ENCODE results near the gene TBL1X.
"Not testable (repeated sequence)": the region's sequence is repeated elsewhere in the genome, so short reads cannot be mapped to it uniquely, and the experiment has no call there.

Gene TBL1X

GRCh38 chrX:9500584-9500983, 35.7 kb downstream of the TBL1X start:
- DNase-seq: no peak

GRCh38 chrX:9501362-9501761, 36.5 kb downstream of the TBL1X start:
- no peak for DNase-seq

DNA sequence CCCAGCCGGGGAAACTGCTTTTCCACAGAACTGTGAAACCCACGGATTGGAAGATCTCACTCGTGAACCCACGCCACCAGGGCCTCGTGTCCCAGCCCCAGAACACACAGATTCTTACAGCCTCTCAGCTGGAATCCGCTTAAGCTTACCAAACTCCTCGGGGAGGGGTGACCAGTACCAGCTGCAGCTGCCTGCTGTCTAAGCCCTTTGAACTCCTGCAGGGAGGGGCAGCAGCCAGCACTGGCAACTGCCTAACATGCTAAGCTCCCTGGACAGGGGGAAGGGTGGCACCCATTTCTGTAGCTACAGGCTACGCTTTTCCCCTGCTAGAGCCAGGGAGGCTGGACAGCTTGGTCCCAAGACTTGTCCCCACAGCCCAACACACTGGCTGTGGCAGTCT, 38.4 kb downstream of the TBL1X start:
- no peak for DNase-seq

DNA sequence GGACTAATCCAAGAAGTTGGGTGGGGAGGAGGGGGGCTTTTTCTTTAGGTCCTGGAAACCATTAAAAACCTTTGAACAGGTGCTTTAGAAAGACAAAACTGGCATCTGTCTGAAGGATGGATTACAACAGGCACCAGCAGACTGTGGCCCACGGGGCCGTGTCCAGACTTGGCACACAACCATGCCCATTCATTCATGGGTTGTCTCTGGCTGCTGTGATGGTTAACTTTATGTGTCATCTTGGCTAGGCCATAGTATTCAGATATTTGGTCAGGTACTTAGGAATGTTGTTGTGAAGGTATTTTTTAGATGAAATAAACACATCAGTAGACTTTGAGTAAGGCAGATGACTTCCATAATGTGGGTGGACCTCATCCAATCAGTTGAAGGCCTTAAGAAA, 45.5 kb downstream of the TBL1X start:
- DNase-seq: no peak

DNA sequence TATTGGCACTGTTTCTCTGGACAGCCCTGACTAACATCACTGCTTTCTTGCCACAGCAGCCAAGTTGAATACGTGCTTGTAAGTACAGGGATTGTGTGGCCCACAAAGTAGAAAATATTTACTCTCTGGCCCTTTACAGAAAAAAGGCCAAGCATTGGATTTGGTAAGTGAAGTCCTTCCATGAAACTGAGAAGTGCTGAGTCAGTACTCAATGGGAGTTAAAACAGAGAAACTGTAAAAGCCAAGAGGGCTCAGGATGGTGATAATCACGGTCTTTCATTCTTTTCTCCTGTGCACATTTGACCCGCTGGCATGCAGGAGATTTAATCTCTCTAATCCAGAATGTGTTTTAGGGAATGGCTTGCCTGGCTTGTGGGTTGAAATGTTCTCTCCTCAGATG, 46.1 kb downstream of the TBL1X start:
- no peak for DNase-seq

DNA sequence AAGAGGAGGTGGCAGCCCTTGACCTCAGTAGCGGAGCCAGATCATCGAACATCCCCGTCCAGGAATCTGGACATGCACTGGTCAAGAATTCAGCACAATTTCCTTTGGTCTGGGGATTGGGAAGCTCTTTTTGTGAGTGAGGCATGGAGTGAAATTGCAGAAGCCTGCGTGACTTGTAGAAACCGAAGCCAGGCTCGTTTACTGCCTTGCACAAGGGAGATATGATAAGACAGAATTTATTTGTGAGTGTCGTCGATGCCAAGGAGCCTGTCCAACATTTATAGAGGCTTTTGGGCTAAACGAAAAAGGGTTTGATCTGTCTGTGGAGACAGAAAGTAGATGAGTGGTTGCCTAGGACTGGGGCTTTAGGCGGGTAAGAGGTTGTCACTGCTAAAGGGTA, 50.6 kb downstream of the TBL1X start:
- DNase-seq: no peak

GRCh38 chrX:9515973-9516538, 51.2 kb downstream of the TBL1X start:
- DNase-seq: no peak

GRCh38 chrX:9516635-9517034, 51.8 kb downstream of the TBL1X start:
- no peak for DNase-seq

- no peak for DNase-seq
Measured at GRCh38 chrX:9518051-9518450, 53.2 kb downstream of the TBL1X start.

- no peak for DNase-seq
Measured at GRCh38 chrX:9518889-9519288, 54.0 kb downstream of the TBL1X start.

- no peak for DNase-seq
Measured at GRCh38 chrX:9519546-9520216, 54.8 kb downstream of the TBL1X start.

GRCh38 chrX:9520217-9520590, 55.3 kb downstream of the TBL1X start:
- DNase-seq: no peak

GRCh38 chrX:9522378-9523155, 57.7 kb downstream of the TBL1X start:
- DNase-seq: no peak

- no peak for DNase-seq
Measured at GRCh38 chrX:9525511-9526248, 60.8 kb downstream of the TBL1X start.

DNA sequence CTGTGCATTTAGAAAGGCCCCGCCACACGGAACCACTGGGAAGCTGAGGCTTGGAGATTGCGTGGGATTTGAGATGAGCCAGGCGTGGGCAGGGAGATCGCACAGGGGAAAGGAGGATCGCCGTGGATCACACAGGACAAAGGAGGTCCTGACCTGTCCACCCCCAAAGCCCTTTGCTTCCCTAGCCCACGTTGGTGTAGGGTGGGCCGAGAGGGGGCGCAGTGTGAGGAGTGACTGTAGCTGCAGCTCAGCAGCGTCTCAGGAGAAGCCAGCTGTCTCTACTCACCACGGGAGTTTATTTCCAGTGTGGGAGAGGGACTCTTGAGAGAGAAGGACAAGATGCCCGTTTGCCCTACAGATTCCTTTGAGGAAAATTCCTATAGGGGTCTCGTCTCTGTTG, 62.1 kb downstream of the TBL1X start:
- DNase-seq: no peak

DNA sequence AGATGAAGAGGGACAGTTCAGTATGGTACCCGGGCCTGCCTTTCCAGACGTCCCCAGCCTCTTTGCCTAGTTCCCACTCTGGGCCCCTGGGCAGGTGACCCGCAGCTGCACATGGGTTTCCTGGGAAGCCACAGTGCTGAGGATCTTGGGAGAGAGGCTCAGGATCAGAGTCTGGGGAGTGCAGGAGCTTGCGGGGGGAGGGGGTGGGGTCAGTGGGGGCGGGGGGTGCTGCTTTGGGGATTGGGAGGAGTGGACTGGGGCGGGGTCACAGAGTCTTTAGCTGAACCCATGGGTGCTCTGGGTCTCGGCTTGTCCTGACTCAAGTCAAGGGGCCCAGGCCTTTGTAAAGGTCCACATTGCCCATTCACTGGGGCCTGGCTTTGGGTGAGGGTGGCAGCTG, 63.6 kb downstream of the TBL1X start:
- no peak for DNase-seq

DNA sequence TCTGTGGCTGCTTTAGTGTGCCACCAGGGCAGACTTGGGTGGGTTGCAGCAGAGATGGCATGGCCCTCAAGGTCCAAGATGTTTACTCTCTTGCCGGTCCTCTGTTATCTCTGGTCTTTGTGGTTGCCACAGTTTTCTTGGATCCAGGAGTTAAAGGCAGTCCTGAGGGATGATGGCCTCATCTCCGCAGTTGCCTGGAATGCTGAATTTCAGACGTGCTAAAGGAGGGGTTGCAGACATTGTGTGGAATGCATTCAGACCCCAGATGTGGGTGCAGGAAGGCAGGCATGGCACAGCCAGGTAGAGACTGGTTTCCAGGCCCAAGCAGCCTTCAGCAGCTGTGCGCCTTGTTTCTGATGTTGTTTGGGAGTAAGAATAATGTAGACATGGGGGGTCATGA, 64.4 kb downstream of the TBL1X start:
- DNase-seq: no peak

DNA sequence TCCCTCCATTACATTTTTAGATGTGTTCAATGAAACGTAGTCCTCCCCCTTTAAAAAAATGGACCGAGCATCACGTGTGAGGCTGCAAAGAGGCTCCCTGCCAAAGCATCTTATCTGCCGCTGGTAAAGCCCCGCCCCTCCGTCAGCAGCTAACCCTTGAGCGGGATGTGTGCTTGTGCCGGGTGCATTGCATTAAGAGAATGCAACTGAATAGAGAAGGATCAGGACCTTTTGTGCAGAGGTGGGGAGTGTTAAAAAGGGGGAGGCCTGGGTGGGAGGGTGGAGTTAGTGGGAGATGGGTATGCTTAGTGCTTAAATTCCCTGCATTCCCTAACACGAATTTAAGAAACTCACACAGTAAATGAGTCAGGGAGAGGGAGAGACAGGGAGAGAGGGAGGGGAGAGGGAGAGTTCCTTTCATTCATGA, 66.0 kb downstream of the TBL1X start:
- DNase-seq: peak; percentile 54

- DNase-seq: no peak
Measured at GRCh38 chrX:9532349-9532748, 67.5 kb downstream of the TBL1X start.

- no peak for DNase-seq
Measured at GRCh38 chrX:9533611-9534010, 68.8 kb downstream of the TBL1X start.

GRCh38 chrX:9534686-9535085, 69.8 kb downstream of the TBL1X start:
- no peak for DNase-seq

- no peak for DNase-seq
Measured at GRCh38 chrX:9535101-9535500, 70.2 kb downstream of the TBL1X start.

GRCh38 chrX:9536156-9536555, 71.3 kb downstream of the TBL1X start:
- not testable (repeated sequence) for DNase-seq

GRCh38 chrX:9537781-9538180, 72.9 kb downstream of the TBL1X start:
- no peak for DNase-seq

Measured in stimulated activated CD8-positive, alpha-beta memory T cell treated with anti-CD3 and anti-CD28 coated beads, Interleukin-4, amount 100 ng/mL, for 48 hours (primary cell).